ENCODE results near the gene ZFPM1.

- TF ChIP-seq CTCF (IDR thresholded peaks at IDR 0.05), result no peak
- TF ChIP-seq POLR2A (IDR thresholded peaks at IDR 0.05), result no peak
Observed at GRCh38 chr16:88552815-88553214, 99.7 kb downstream of the ZFPM1 start.
